Neutrophil (primary cell): ENCODE data around the gene CDH8.

Experiments
- H3K27ac ChIP-seq: fragments of 200-600 bp; sonication (generic); 2 replicates; pipeline ENCODE4 v1.5.1; 2016; ENCODE audit warnings: mild to moderate bottlenecking, moderate library complexity
- H3K27me3 ChIP-seq: fragments of 200-600 bp; sonication (generic); 2 replicates; pipeline ENCODE4 v1.6.0; 2016; ENCODE audit warnings: mild to moderate bottlenecking
- H3K36me3 ChIP-seq: fragments of 200-600 bp; sonication (generic); 2 replicates; pipeline ENCODE4 v1.5.1; 2017
- H3K4me1 ChIP-seq, 2 experiments: fragments of 200-600 bp in 1 of 2; sonication (generic) in 1 of 2; 1 replicate in 1 of 2; 2 replicates in 1 of 2; pipeline versions ENCODE4 v1.5.1 to v1.6.1; 2013 to 2016; ENCODE audit warnings: low read depth in 1 of 2, low read length in 1 of 2, mild to moderate bottlenecking in 1 of 2, moderate library complexity in 1 of 2; ENCODE audit not compliant: control insufficient read depth in 1 of 2, insufficient read depth in 1 of 2
- H3K4me3 ChIP-seq, 2 experiments: fragments of 200-600 bp in 1 of 2; sonication (generic) in 1 of 2; 1 replicate in 1 of 2; 2 replicates in 1 of 2; pipeline ENCODE4 v1.5.1; 2013 to 2016; ENCODE audit warnings: low read depth in 1 of 2, low read length in 1 of 2, mild to moderate bottlenecking in 1 of 2, moderate library complexity in 1 of 2
- H3K9me3 ChIP-seq: fragments of 200-600 bp; sonication (generic); 2 replicates; pipeline ENCODE4 v1.5.1; 2016
- CTCF ChIP-seq: fragments of 200-600 bp; sonication (generic); IDR thresholded peaks from 2 replicates; pipeline ENCODE4 v1.5.1; 2016; ENCODE audit warnings: antibody characterized with exemption

Gene CDH8

GRCh38 chr16:62058412-62058811 is 22.2 kb upstream of the CDH8 start:
- Histone ChIP-seq H3K27me3 (no peaks in the 10 kb centered on the region), H3K4me3 (no peak overlapping the region), H3K27ac (no peak overlapping the region), H3K9me3 (no peaks in the 10 kb centered on the region), H3K36me3 (no peaks in the 10 kb centered on the region), H3K4me1 (no peaks in the 10 kb centered on the region)
- TF ChIP-seq CTCF = no peak

GRCh38 chr16:62051942-62052341 is 15.7 kb upstream of the CDH8 start:
- Histone ChIP-seq H3K9me3 (no peaks in the 10 kb centered on the region), H3K36me3 (no peaks in the 10 kb centered on the region), H3K4me1 (no peaks in the 10 kb centered on the region), H3K4me3 (no peak overlapping the region), H3K27me3 (no peaks in the 10 kb centered on the region), H3K27ac (no peak overlapping the region)
- no peak for TF ChIP-seq CTCF

- no peaks in the 10 kb centered on the region for H3K27me3 ChIP-seq
- H3K27ac ChIP-seq = no peak overlapping the region
- no peak overlapping the region for H3K4me3 ChIP-seq
- no peak for TF ChIP-seq CTCF
- H3K36me3 ChIP-seq = no peaks in the 10 kb centered on the region
- no peaks in the 10 kb centered on the region for H3K4me1 ChIP-seq
- no peaks in the 10 kb centered on the region for H3K9me3 ChIP-seq
These were observed 14.6 kb upstream of the CDH8 start for GRCh38 chr16:62050793-62051192.

GRCh38 chr16:62046801-62047200 is 10.6 kb upstream of the CDH8 start:
- Histone ChIP-seq H3K27me3 (peaks cover 2% of the 10 kb centered on the region), H3K27ac (no peak overlapping the region), H3K4me3 (no peak overlapping the region), H3K4me1 (no peaks in the 10 kb centered on the region), H3K36me3 (no peaks in the 10 kb centered on the region), H3K9me3 (no peaks in the 10 kb centered on the region)
- no peak for TF ChIP-seq CTCF

GRCh38 chr16:62041401-62041800 is 5.2 kb upstream of the CDH8 start:
- no peak for TF ChIP-seq CTCF

GRCh38 chr16:62038646-62039045 is 2.4 kb upstream of the CDH8 start:
- H3K9me3 ChIP-seq = no peaks in the 10 kb centered on the region
- H3K4me1 ChIP-seq = no peaks in the 10 kb centered on the region
- H3K36me3 ChIP-seq = no peaks in the 10 kb centered on the region
- H3K27me3 ChIP-seq = peaks cover 69% of the 10 kb centered on the region
- no peak overlapping the region for H3K27ac ChIP-seq
- H3K4me3 ChIP-seq = no peak overlapping the region
- no peak for TF ChIP-seq CTCF

More at GRCh38 chr16:62041401-62041800, 5.2 kb upstream of the CDH8 start:
- H3K27ac ChIP-seq = no peak overlapping the region
- H3K4me1 ChIP-seq = no peaks in the 10 kb centered on the region
- no peak overlapping the region for H3K4me3 ChIP-seq
- H3K27me3 ChIP-seq = peaks cover 42% of the 10 kb centered on the region
- H3K9me3 ChIP-seq = no peaks in the 10 kb centered on the region
- H3K36me3 ChIP-seq = no peaks in the 10 kb centered on the region
